DOHH2 (cell line): Measurements from ENCODE around the gene GPANK1.

ENCODE experiments used
- H3F3A ChIP-seq: fragments of 200-600 bp; sonication (generic), shearing (Covaris generic); 2 replicates; pipeline ENCODE4 v1.6.0; 2016; ENCODE audit warnings: antibody characterized with exemption, mild to moderate bottlenecking; ENCODE audit not compliant: control insufficient read depth, insufficient read depth
- H3K27ac ChIP-seq: fragments of 200-600 bp; sonication (generic); 2 replicates; pipeline ENCODE4 v1.5.1; 2014; ENCODE audit warnings: low read depth, mild to moderate bottlenecking, low read length, moderate library complexity
- H3K27me3 ChIP-seq: fragments of 200-600 bp; sonication (generic); 2 replicates; pipeline ENCODE4 v1.6.1; 2014; ENCODE audit warnings: mild to moderate bottlenecking, low read length, mixed read lengths; ENCODE audit not compliant: control insufficient read depth
- H3K36me3 ChIP-seq: fragments of 200-600 bp; sonication (generic); 2 replicates; pipeline ENCODE4 v1.6.1; 2014; ENCODE audit warnings: mild to moderate bottlenecking, low read length, moderate library complexity, mixed read lengths; ENCODE audit not compliant: control insufficient read depth
- H3K4me1 ChIP-seq: fragments of 200-600 bp; sonication (generic); 2 replicates; pipeline ENCODE4 v1.6.1; 2014; ENCODE audit warnings: mild to moderate bottlenecking, low read length, mixed read lengths; ENCODE audit not compliant: control insufficient read depth
- H3K4me2 ChIP-seq: fragments of 200-600 bp; sonication (generic); 2 replicates; pipeline ENCODE4 v1.6.0; 2014; ENCODE audit warnings: mild to moderate bottlenecking, low read length, moderate library complexity
- H3K4me3 ChIP-seq: fragments of 200-600 bp; sonication (generic); 2 replicates; pipeline ENCODE4 v1.5.1; 2014; ENCODE audit warnings: mild to moderate bottlenecking, low read length, mixed read lengths
- H3K79me2 ChIP-seq: fragments of 200-600 bp; sonication (generic); 2 replicates; pipeline ENCODE4 v1.6.1; 2014; ENCODE audit warnings: mild to moderate bottlenecking, low read length, mixed read lengths; ENCODE audit not compliant: control insufficient read depth
- H3K9me2 ChIP-seq: fragments of 200-600 bp; sonication (generic); replicated peaks from 2 replicates; pipeline ENCODE4 v1.6.1; 2014; ENCODE audit warnings: mild to moderate bottlenecking, low read length, mixed read lengths; ENCODE audit not compliant: control insufficient read depth
- H3K9me3 ChIP-seq: fragments of 200-600 bp; sonication (generic); 2 replicates; pipeline ENCODE4 v1.6.1; 2014; ENCODE audit warnings: antibody characterized with exemption, low read length, mixed read lengths; ENCODE audit not compliant: control insufficient read depth, insufficient read depth
- H4K20me1 ChIP-seq: fragments of 200-600 bp; sonication (generic); 2 replicates; pipeline ENCODE4 v1.6.0; 2014; ENCODE audit warnings: low read depth, mild to moderate bottlenecking, antibody characterized with exemption, low read length, moderate library complexity; ENCODE audit not compliant: control insufficient read depth, insufficient read depth
- CTCF ChIP-seq: fragments of 200-600 bp; sonication (generic); IDR thresholded peaks from one replicate; pipeline ENCODE4 v1.5.1; 2014; ENCODE audit warnings: antibody characterized with exemption, mild to moderate bottlenecking, low read depth, low read length; ENCODE audit not compliant: poor library complexity, severe bottlenecking
- EZH2phosphoT487 ChIP-seq: fragments of 200-600 bp; sonication (generic); IDR thresholded peaks from 2 replicates; pipeline ENCODE4 v1.6.1; 2017; ENCODE audit warnings: borderline replicate concordance, mild to moderate bottlenecking, antibody characterized with exemption, low read length, moderate library complexity, mixed read lengths

The GPANK1 gene

GRCh38 chr6:31665501-31666336 is 922 bp upstream of the GPANK1 start, which contains the start of gene CSNK2B:
TSS of gene CSNK2B (plus strand) at chr6:31666080. CDS start at chr6:31666832, 752 bp downstream.
- no peak for TF ChIP-seq EZH2phosphoT487
- TF ChIP-seq CTCF = no peak
- Histone ChIP-seq H3K79me2 (peaks cover 68% of the 10 kb centered on the region), H3K9me3 (no peaks in the 10 kb centered on the region)

GRCh38 chr6:31663961-31664789 is 622 bp downstream of the GPANK1 start:
- H3K36me3 ChIP-seq = peaks cover 78% of the 10 kb centered on the region
- peak overlapping the region; percentile 99 for H3K4me2 ChIP-seq
- TF ChIP-seq EZH2phosphoT487 = no peak
- no peak for TF ChIP-seq CTCF
- H3K9me2 ChIP-seq = no peaks in the 10 kb centered on the region
- H3K79me2 ChIP-seq = peaks cover 79% of the 10 kb centered on the region
- peaks cover 11% of the 10 kb centered on the region; the same call in 1 of the 2 replicates for H4K20me1 ChIP-seq
- H3K27me3 ChIP-seq = no peaks in the 10 kb centered on the region
- peak overlapping the region; percentile 95 for H3K4me3 ChIP-seq
- H3K4me1 ChIP-seq = peaks cover 56% of the 10 kb centered on the region
- H3K27ac ChIP-seq = peak overlapping the region; percentile 97
- peaks cover 11% of the 10 kb centered on the region for H3F3A ChIP-seq
- H3K9me3 ChIP-seq = no peaks in the 10 kb centered on the region

More at GRCh38 chr6:31665501-31666336, 922 bp upstream of the GPANK1 start, which contains the start of gene CSNK2B:
- Histone ChIP-seq H3F3A (peaks cover 11% of the 10 kb centered on the region), H3K9me2 (no peaks in the 10 kb centered on the region), H3K36me3 (peaks cover 88% of the 10 kb centered on the region), H3K27ac (peak within 1 kb of the TSS; percentile 97), H3K4me2 (peak within 1 kb of the TSS; percentile 99), H4K20me1 (peaks cover 11% of the 10 kb centered on the region; the same call in 1 of the 2 replicates), H3K4me3 (peak within 1 kb of the TSS; percentile 95), H3K27me3 (no peaks in the 10 kb centered on the region), H3K4me1 (peaks cover 49% of the 10 kb centered on the region)

GRCh38 chr6:31663126-31663960 is 1.5 kb downstream of the GPANK1 start:
- no peaks in the 10 kb centered on the region for H3K27me3 ChIP-seq
- H3K9me2 ChIP-seq = no peaks in the 10 kb centered on the region
- peaks cover 11% of the 10 kb centered on the region for H3F3A ChIP-seq
- peak overlapping the region; percentile 99 for H3K4me2 ChIP-seq
- no peaks in the 10 kb centered on the region for H3K9me3 ChIP-seq
- H3K79me2 ChIP-seq = peaks cover 79% of the 10 kb centered on the region
- H4K20me1 ChIP-seq = peaks cover 4% of the 10 kb centered on the region; the same call in 1 of the 2 replicates
- H3K27ac ChIP-seq = no peak overlapping the region
- peak overlapping the region; percentile 95 for H3K4me3 ChIP-seq
- TF ChIP-seq EZH2phosphoT487 (no peak), CTCF (no peak)
- H3K36me3 ChIP-seq = peaks cover 70% of the 10 kb centered on the region
- H3K4me1 ChIP-seq = peaks cover 63% of the 10 kb centered on the region
